Adrenal gland (tissue), 5 donors: Measurements from ENCODE around the gene BDKRB1.

ENCODE experiments used
- POLR2A ChIP-seq, 2 donors: fragments of 450-650 bp; IDR thresholded peaks; one replicate each; pipeline ENCODE4 v1.6.1; 2017; ENCODE audit warnings: antibody characterized with exemption in 2 of 2, mild to moderate bottlenecking in 2 of 2, moderate library complexity in 1 of 2
- TF ChIP-seq, protein P1 (sequence below), 6 experiments: fragments of 450-650 bp in 4 of 6; fragments of 200-600 bp in 2 of 6; sonication (generic) in 1 of 6; IDR thresholded peaks; 1 replicate in 5 of 6; 2 replicates in 1 of 6; pipeline versions ENCODE4 v1.5.1 to v1.8.0; 2016 to 2021; ENCODE audit warnings: antibody characterized with exemption in 6 of 6, mild to moderate bottlenecking in 2 of 6, moderate library complexity in 1 of 6
- donor health status: DM: no; HTN: no; CAD: no.

DNA sequence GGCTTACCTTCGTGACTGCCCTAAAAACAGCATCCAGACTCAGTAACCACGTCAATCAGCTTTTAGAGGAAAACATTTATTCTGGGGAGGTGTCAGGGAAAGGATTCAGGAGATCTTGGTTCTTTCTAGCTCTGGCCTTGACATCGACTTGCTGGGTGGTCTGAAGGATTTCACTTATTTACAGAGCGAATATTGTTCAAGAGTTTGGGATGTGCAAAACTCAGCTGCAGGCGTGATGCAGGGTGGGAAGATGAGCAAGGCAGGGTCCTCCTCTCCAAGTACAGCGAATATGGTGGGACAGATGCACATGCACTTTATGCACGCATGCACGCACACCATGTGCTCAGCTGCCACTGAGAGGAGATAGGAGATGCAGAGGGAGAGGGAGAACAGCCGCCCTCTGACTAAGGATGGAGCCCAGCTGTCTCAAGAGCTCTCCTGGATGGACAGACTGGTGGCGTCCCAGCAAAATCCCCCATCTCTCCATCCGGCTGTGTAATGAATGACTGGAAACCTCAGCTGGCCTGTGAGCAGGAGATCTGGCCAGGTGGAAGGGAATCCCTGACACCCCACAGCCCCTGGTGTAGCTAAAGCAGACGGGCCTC lies 24.4 kb upstream of the BDKRB1 start:
- TF ChIP-seq POLR2A (IDR thresholded peaks at IDR 0.05), result no peak
- TF ChIP-seq, protein P1, sequence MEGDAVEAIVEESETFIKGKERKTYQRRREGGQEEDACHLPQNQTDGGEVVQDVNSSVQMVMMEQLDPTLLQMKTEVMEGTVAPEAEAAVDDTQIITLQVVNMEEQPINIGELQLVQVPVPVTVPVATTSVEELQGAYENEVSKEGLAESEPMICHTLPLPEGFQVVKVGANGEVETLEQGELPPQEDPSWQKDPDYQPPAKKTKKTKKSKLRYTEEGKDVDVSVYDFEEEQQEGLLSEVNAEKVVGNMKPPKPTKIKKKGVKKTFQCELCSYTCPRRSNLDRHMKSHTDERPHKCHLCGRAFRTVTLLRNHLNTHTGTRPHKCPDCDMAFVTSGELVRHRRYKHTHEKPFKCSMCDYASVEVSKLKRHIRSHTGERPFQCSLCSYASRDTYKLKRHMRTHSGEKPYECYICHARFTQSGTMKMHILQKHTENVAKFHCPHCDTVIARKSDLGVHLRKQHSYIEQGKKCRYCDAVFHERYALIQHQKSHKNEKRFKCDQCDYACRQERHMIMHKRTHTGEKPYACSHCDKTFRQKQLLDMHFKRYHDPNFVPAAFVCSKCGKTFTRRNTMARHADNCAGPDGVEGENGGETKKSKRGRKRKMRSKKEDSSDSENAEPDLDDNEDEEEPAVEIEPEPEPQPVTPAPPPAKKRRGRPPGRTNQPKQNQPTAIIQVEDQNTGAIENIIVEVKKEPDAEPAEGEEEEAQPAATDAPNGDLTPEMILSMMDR (IDR thresholded peaks at IDR 0.05), result no peak
